K562 (cell line): ENCODE data around the gene PTCD3. TPM values are rescaled to one million over a fixed set of nuclear protein-coding genes. Genes with fewer than 3 reads are reported as not detected.

Experiments
- ADNP ChIP-seq: fragments of 200-800 bp; sonication (Bioruptor generic); IDR thresholded peaks from 2 replicates; pipeline ENCODE4 v1.6.1; 2016; ENCODE audit warnings: missing genetic modification characterization, missing compliant biosample characterization
- PHF8 ChIP-seq: fragments of 200-600 bp; sonication (generic); IDR thresholded peaks from 2 replicates; pipeline ENCODE4 v1.6.1; 2012; ENCODE audit warnings: mixed run types, mild to moderate bottlenecking, inconsistent platforms, low read length, moderate library complexity, borderline replicate concordance
- RBM39 ChIP-seq: fragments of 200-400 bp; formaldehyde crosslinking; optimal IDR thresholded peaks from 2 replicates; pipeline ENCODE3; 2018; ENCODE audit warnings: low read depth, low read length
- SAFB ChIP-seq: fragments of 200-400 bp; formaldehyde crosslinking; IDR thresholded peaks from 2 replicates; pipeline ENCODE4 v1.6.1; 2017; ENCODE audit warnings: low read depth, low read length, borderline replicate concordance
- SMC3 ChIP-seq: conservative IDR thresholded peaks from 2 replicates; pipeline ENCODE4 v1.6.1; 2011; ENCODE audit warnings: low read depth, low read length, improper control_type of control experiment; ENCODE audit not compliant: insufficient read depth
- TFAP4 ChIP-seq: sonication (generic); formaldehyde crosslinking; IDR thresholded peaks from 2 replicates; pipeline ENCODE4 v1.8.0; 2022; ENCODE audit warnings: missing genetic modification reagents, mild to moderate bottlenecking, moderate library complexity, borderline replicate concordance
- XRCC4 ChIP-seq: IDR thresholded peaks from one replicate; pipeline ENCODE4 v1.6.1; 2011; ENCODE audit not compliant: insufficient read depth, insufficient read length; ENCODE audit errors: extremely low read depth
- ZFX ChIP-seq: sonication (generic); formaldehyde crosslinking; IDR thresholded peaks from 2 replicates; pipeline ENCODE4 v1.8.0; 2022; ENCODE audit warnings: mild to moderate bottlenecking, missing genetic modification reagents, moderate library complexity
- ZNF695 ChIP-seq: fragments of 450-650 bp; formaldehyde crosslinking; IDR thresholded peaks from 2 replicates; pipeline ENCODE4 v1.4.0; 2020; ENCODE audit warnings: mild to moderate bottlenecking, moderate library complexity
- polyA plus RNA-seq, 8 experiments: library from polyadenylated mRNA; depleted of rRNA in 4 of 8; stranded (reverse) in 5 of 8; unstranded in 3 of 8; fragments of >200 nt; fragmentation: Nextera tagmentation in 2 of 8; fragmentation: Illumina TruSeq in 1 of 8; extraction: Ambion mirVana in 2 of 8; extraction: Trizol in 1 of 8; gene quantifications; 2 replicates each; pipeline versions ENCODE4 v1.2.1 to v1.2.3, GENCODE V29; 2011 to 2014; ENCODE audit warnings: inconsistent platforms in 1 of 8, missing spikeins in 1 of 8
- total RNA-seq, 7 experiments: library from RNA; depleted of rRNA in 6 of 7; stranded (reverse); fragments of >200 nt in 6 of 7; fragmentation: Illumina TruSeq in 2 of 7; extraction: Trizol in 2 of 7; gene quantifications; 2 replicates each; pipeline versions ENCODE4 v1.2.1 to v1.2.3, GENCODE V29; 2011 to 2021; ENCODE audit warnings: low replicate concordance in 1 of 7
- TF ChIP-seq, protein P1 (sequence below), 2 experiments: fragments of 150-350 bp in 1 of 2; IDR thresholded peaks; 2 replicates each; pipeline ENCODE4 v1.6.1; 2012 to 2016; ENCODE audit warnings: low read depth in 2 of 2, low read length in 2 of 2, mild to moderate bottlenecking in 1 of 2, moderate library complexity in 1 of 2
- TF ChIP-seq, protein P2 (sequence below): fragments of 250-450 bp; sonication (Bioruptor Pico); IDR thresholded peaks from 2 replicates; pipeline ENCODE4 v1.8.0; 2021; ENCODE audit warnings: mild to moderate bottlenecking, moderate library complexity
- TF ChIP-seq, protein P3 (sequence below), 2 experiments: fragments of 450-650 bp; IDR thresholded peaks; 2 replicates each; pipeline ENCODE4 v1.6.1; 2018; ENCODE audit warnings: mild to moderate bottlenecking in 2 of 2, low read depth in 1 of 2; ENCODE audit not compliant: partially characterized antibody in 2 of 2
- TF ChIP-seq, protein P4 (sequence below): fragments of 250-450 bp; sonication (Bioruptor Pico); IDR thresholded peaks from 2 replicates; pipeline ENCODE4 v1.8.0; 2021; ENCODE audit warnings: borderline replicate concordance, mild to moderate bottlenecking, moderate library complexity; ENCODE audit not compliant: poor library complexity, severe bottlenecking
- TF ChIP-seq, protein P5 (sequence below): fragments of 450-650 bp; formaldehyde crosslinking; IDR thresholded peaks from 2 replicates; pipeline ENCODE4 v1.4.0; 2020; ENCODE audit warnings: mild to moderate bottlenecking

The PTCD3 gene
- total and polyA plus RNA-seq, 9 of the 15 experiments (the other 6 are each of a cell fraction or from before 2014, with no cell fraction given), result 65.2 to 241 (median 172) TPM

DNA sequence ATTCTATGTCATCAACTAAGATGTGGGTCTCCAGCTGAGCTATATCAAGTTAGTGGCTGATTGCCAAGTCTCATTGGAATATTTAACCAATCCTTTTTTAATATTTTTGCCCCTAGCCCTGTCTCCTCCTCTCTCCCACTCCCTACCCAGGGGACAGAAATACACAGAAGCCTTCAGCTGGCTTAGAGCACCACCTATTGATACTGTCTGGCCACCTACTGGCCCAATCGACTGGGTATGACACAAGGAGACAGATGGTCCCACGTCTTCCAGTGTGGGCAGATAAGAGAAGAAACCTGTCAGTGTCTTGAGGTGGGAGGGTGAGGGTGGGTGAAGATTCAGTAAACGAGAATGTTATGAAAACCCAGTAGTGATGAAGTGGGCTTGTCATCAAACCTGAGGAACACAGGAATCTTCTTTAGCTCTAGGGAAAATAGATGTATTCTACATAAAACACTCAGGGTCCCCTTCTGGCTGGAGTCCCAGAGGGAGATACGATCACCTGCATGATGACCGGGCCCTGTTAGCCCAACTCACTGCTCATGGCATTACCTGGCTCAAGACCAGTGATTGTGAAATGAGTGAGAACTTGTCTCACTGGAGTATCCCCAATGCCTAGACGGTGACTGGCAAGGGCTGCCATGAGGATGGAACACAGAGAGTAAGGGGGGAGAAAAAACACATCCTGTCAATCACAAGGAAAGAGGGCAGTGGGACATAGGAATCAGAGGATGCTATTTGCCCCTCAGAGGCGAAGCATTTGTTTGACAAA lies 27.1 kb upstream of the PTCD3 start (continued):
- TF ChIP-seq ZFX (CRISPR knock-in tag) (no peak), PHF8 (no peak), TFAP4 (CRISPR knock-in tag) (no peak), ADNP (tag) (no peak), SMC3 (peak; percentile 42), XRCC4 (no peak), ZNF695 (CRISPR knock-in tag) (no peak), SAFB (no peak), RBM39 (no peak)
- TF ChIP-seq, protein P1, sequence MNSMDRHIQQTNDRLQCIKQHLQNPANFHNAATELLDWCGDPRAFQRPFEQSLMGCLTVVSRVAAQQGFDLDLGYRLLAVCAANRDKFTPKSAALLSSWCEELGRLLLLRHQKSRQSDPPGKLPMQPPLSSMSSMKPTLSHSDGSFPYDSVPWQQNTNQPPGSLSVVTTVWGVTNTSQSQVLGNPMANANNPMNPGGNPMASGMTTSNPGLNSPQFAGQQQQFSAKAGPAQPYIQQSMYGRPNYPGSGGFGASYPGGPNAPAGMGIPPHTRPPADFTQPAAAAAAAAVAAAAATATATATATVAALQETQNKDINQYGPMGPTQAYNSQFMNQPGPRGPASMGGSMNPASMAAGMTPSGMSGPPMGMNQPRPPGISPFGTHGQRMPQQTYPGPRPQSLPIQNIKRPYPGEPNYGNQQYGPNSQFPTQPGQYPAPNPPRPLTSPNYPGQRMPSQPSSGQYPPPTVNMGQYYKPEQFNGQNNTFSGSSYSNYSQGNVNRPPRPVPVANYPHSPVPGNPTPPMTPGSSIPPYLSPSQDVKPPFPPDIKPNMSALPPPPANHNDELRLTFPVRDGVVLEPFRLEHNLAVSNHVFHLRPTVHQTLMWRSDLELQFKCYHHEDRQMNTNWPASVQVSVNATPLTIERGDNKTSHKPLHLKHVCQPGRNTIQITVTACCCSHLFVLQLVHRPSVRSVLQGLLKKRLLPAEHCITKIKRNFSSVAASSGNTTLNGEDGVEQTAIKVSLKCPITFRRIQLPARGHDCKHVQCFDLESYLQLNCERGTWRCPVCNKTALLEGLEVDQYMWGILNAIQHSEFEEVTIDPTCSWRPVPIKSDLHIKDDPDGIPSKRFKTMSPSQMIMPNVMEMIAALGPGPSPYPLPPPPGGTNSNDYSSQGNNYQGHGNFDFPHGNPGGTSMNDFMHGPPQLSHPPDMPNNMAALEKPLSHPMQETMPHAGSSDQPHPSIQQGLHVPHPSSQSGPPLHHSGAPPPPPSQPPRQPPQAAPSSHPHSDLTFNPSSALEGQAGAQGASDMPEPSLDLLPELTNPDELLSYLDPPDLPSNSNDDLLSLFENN (IDR thresholded peaks at IDR 0.05; ENCODE audit: low read depth in 2 of 2, low read length in 2 of 2), result no peak
- TF ChIP-seq, protein P2, sequence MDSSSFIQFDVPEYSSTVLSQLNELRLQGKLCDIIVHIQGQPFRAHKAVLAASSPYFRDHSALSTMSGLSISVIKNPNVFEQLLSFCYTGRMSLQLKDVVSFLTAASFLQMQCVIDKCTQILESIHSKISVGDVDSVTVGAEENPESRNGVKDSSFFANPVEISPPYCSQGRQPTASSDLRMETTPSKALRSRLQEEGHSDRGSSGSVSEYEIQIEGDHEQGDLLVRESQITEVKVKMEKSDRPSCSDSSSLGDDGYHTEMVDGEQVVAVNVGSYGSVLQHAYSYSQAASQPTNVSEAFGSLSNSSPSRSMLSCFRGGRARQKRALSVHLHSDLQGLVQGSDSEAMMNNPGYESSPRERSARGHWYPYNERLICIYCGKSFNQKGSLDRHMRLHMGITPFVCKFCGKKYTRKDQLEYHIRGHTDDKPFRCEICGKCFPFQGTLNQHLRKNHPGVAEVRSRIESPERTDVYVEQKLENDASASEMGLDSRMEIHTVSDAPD (CRISPR knock-in tag), result no peak
- TF ChIP-seq, protein P3, sequence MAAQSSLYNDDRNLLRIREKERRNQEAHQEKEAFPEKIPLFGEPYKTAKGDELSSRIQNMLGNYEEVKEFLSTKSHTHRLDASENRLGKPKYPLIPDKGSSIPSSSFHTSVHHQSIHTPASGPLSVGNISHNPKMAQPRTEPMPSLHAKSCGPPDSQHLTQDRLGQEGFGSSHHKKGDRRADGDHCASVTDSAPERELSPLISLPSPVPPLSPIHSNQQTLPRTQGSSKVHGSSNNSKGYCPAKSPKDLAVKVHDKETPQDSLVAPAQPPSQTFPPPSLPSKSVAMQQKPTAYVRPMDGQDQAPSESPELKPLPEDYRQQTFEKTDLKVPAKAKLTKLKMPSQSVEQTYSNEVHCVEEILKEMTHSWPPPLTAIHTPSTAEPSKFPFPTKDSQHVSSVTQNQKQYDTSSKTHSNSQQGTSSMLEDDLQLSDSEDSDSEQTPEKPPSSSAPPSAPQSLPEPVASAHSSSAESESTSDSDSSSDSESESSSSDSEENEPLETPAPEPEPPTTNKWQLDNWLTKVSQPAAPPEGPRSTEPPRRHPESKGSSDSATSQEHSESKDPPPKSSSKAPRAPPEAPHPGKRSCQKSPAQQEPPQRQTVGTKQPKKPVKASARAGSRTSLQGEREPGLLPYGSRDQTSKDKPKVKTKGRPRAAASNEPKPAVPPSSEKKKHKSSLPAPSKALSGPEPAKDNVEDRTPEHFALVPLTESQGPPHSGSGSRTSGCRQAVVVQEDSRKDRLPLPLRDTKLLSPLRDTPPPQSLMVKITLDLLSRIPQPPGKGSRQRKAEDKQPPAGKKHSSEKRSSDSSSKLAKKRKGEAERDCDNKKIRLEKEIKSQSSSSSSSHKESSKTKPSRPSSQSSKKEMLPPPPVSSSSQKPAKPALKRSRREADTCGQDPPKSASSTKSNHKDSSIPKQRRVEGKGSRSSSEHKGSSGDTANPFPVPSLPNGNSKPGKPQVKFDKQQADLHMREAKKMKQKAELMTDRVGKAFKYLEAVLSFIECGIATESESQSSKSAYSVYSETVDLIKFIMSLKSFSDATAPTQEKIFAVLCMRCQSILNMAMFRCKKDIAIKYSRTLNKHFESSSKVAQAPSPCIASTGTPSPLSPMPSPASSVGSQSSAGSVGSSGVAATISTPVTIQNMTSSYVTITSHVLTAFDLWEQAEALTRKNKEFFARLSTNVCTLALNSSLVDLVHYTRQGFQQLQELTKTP (IDR thresholded peaks at IDR 0.05; ENCODE audit: low read depth in 1 of 2, partially characterized antibody in 2 of 2), result no peak
- TF ChIP-seq, protein P4, sequence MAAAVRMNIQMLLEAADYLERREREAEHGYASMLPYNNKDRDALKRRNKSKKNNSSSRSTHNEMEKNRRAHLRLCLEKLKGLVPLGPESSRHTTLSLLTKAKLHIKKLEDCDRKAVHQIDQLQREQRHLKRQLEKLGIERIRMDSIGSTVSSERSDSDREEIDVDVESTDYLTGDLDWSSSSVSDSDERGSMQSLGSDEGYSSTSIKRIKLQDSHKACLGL (CRISPR knock-in tag), result no peak
- TF ChIP-seq, protein P5, sequence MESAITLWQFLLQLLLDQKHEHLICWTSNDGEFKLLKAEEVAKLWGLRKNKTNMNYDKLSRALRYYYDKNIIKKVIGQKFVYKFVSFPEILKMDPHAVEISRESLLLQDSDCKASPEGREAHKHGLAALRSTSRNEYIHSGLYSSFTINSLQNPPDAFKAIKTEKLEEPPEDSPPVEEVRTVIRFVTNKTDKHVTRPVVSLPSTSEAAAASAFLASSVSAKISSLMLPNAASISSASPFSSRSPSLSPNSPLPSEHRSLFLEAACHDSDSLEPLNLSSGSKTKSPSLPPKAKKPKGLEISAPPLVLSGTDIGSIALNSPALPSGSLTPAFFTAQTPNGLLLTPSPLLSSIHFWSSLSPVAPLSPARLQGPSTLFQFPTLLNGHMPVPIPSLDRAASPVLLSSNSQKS, result no peak
